Pancreas (tissue), 10 donors: ENCODE measurements around the gene ZBTB25. TPM values are rescaled to one million over a fixed set of nuclear protein-coding genes. Genes with fewer than 3 reads are reported as not detected.

Experiments
- ATAC-seq, 4 donors: fragments of 200-7000 bp; cut with Tn5 transposase; one replicate each; pipeline versions ENCODE4 v1.8.0 to v1.9.1; 2020; ENCODE audit warnings: mild to moderate bottlenecking in 4 of 4, moderate library complexity in 4 of 4
- DNase-seq, 6 donors: peaks; one replicate each; pipeline ENCODE4 v3.0.0-alpha.2; 2020
- FAIRE-seq: peaks from 2 replicates; lab custom pipeline; 2012; peaks lifted over from hg19 to GRCh38; lab: Jason Lieb, UNC
- H3K27ac ChIP-seq, 4 donors: fragments of 200-600 bp; sonication (generic); 1 replicate in 3 of 4; 2 replicates in 1 of 4; pipeline versions ENCODE4 v1.5.0 to v1.8.0; 2020
- H3K27me3 ChIP-seq, 4 donors: fragments of 200-600 bp; one replicate each; pipeline ENCODE4 v1.8.0; 2021
- H3K36me3 ChIP-seq, 3 donors: fragments of 200-600 bp; sonication (generic) in 1 of 3; one replicate each; pipeline versions ENCODE4 v1.5.0 to v1.8.0; 2020 to 2021
- H3K4me1 ChIP-seq, 3 donors: fragments of 200-600 bp; one replicate each; pipeline ENCODE4 v1.8.0; 2021
- H3K4me3 ChIP-seq, 4 donors: fragments of 200-600 bp; sonication (generic) in 2 of 4; one replicate each; pipeline versions ENCODE4 v1.5.0 to v1.8.0; 2020 to 2021
- H3K9me3 ChIP-seq, 4 donors: fragments of 200-600 bp; one replicate each; pipeline ENCODE4 v1.8.0; 2021
- CTCF ChIP-seq, 4 donors: fragments of 200-600 bp; sonication (generic) in 3 of 4; IDR thresholded peaks; one replicate each; pipeline versions ENCODE4 v1.5.0 to v1.8.0; 2021; ENCODE audit warnings: antibody characterized with exemption in 4 of 4
- WGBS, 2 donors: extraction: QIAGEN DNeasy Blood & Tissue Kit; methylation state at CpG; one replicate each; pipeline ENCODE4 v1.1.7; 2013; 5-methylcytosine and 5-hydroxymethylcytosine counted together
- intact Hi-C, 3 donors: fragments of 100-400 bp; cut with DNase I; formaldehyde crosslinking; loops; one replicate each; pipeline versions ENCODE4 v1.11.1 to v1.14.2; 2022
- polyA plus RNA-seq, 2 donors: library from polyadenylated mRNA; stranded (reverse); fragments of 200-250 nt; gene quantifications; one replicate each; pipeline ENCODE4 v1.2.3, GENCODE V29; 2013
- total RNA-seq, 6 donors: library from RNA; stranded (reverse); fragmentation: NEBNext Ultra II Directional in 4 of 6; extraction: Animal tissue kit (Norgen Biotek cat#: 25700) in 4 of 6; gene quantifications; one replicate each; pipeline versions ENCODE4 v1.2.1 to v1.2.4, GENCODE V29; 2021 to 2023
- donor health status: healthy with polysubstance abuse.
- donor health status: DM: no; HTN: no; CAD: no; lungs with moderate emphysema.
- donor health status: DM: no; HTN: no; CAD: no.
- donor health status: control.
- donor health status: control.
- donor health status: Bipolar disorder and iron deficiency.
- donor health status: DM: yes; HTN: yes; CAD: no.
- donor health status: DM: no; HTN: no; CAD: no.
- donor health status: DM: no; HTN: no; CAD: no.
- donor health status: DM: yes; HTN: yes; CAD: no.

ZBTB25 gene
- total and polyA plus RNA-seq, 8 donors, result 2.9 to 8.1 (median 5.6) TPM

GRCh38 chr14:64410084-64410774, 93.4 kb downstream of the ZBTB25 start:
- Histone ChIP-seq H3K9me3 (no peaks in the 10 kb centered on the region), H3K36me3 (peaks cover 0 to 6% (median 0%) of the 10 kb centered on the region in 3 donors), H3K27me3 (no peaks in the 10 kb centered on the region), H3K27ac (no peak overlapping the region), H3K4me3 (no peak overlapping the region), H3K4me1 (peaks cover 0 to 2% (median 0%) of the 10 kb centered on the region in 3 donors)
- no peak for TF ChIP-seq CTCF (IDR thresholded peaks at IDR 0.05)
- intact Hi-C loops, result no loop called here
- 74 to 88% methylated on average over 5 of the region's 5 CpGs for WGBS, 2 donors
- DNase-seq (no peak), ATAC-seq (no peak), FAIRE-seq (no peak)

GRCh38 chr14:64409126-64409920, 94.3 kb downstream of the ZBTB25 start:
- intact Hi-C loops, result no loop called here
- ATAC-seq, result no peak
- no peak for TF ChIP-seq CTCF (IDR thresholded peaks at IDR 0.05)
- Histone ChIP-seq H3K4me1 (peaks cover 0 to 6% (median 0%) of the 10 kb centered on the region in 3 donors), H3K36me3 (peaks cover 0 to 6% (median 0%) of the 10 kb centered on the region in 3 donors), H3K27ac (no peak overlapping the region), H3K27me3 (no peaks in the 10 kb centered on the region), H3K9me3 (no peaks in the 10 kb centered on the region), H3K4me3 (no peak overlapping the region)
- DNase-seq, result no peak
- 92% methylated on average over 7 of the region's 7 CpGs for WGBS, 2 donors
- no peak for FAIRE-seq

- peaks cover 0 to 6% (median 0%) of the 10 kb centered on the region in 3 donors for H3K4me1 ChIP-seq
- intact Hi-C loops, result no loop called here
- no peak for TF ChIP-seq CTCF (IDR thresholded peaks at IDR 0.05)
- H3K4me3 ChIP-seq, result no peak overlapping the region
- ATAC-seq (no peak), FAIRE-seq (no peak), DNase-seq (no peak)
- no peaks in the 10 kb centered on the region for H3K27me3 ChIP-seq
- H3K36me3 ChIP-seq, result no peaks in the 10 kb centered on the region
- no peak overlapping the region for H3K27ac ChIP-seq
- WGBS, 2 donors, result 96 to 100% methylated on average over 2 of the region's 2 CpGs
- H3K9me3 ChIP-seq, result no peaks in the 10 kb centered on the region
These were observed 96.3 kb downstream of the ZBTB25 start for GRCh38 chr14:64407329-64407728.

GRCh38 chr14:64405295-64405694, 98.3 kb downstream of the ZBTB25 start:
- FAIRE-seq, result no peak
- Histone ChIP-seq H3K4me3 (no peak overlapping the region), H3K27me3 (no peaks in the 10 kb centered on the region), H3K27ac (no peak overlapping the region), H3K36me3 (no peaks in the 10 kb centered on the region), H3K4me1 (peaks cover 0 to 6% (median 0%) of the 10 kb centered on the region in 3 donors), H3K9me3 (no peaks in the 10 kb centered on the region)
- no peak for DNase-seq
- intact Hi-C loops, result no loop called here
- no peak for TF ChIP-seq CTCF (IDR thresholded peaks at IDR 0.05)
- WGBS, 2 donors, result 42 to 51% methylated on average over 4 of the region's 4 CpGs
- no peak for ATAC-seq
